Measurements from ENCODE around the gene TMEFF1. TPM values are rescaled to one million over a fixed set of nuclear protein-coding genes. Genes with fewer than 3 reads are reported as not detected.

Gene TMEFF1
- total RNA-seq, 1 donor from 2014 or later: 103 TPM

DNA sequence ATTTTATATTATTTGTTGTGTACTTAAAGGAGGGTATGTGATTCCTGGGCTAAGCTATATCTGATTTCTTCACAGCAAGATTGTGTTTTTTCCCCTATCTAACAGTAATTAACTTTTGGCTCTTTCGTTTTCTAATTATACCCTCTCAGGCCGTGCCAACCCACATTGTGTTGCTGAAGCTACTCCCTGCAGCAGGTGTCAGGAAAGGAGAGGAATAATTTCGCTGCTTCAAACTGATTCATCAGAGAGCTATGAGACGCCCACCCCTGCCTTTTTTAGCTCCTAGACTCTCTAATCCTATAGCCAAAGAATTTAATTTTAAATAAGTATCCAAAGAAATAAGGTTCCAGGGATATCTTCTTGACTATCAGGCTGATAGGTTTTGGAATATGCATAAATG lies 108.7 kb downstream of the TMEFF1 start:
- Histone ChIP-seq H3K9ac (no peak overlapping the region), H3K9me3 (ENCODE audit: low read depth) (no peaks in the 10 kb centered on the region), H4K20me1 (ENCODE audit: low read depth) (peaks cover 33% of the 10 kb centered on the region), H3K27me3 (no peaks in the 10 kb centered on the region), H3K4me3 (no peak overlapping the region), H3K4me1 (peaks cover under 1% of the 10 kb centered on the region), H3K27ac (no peak overlapping the region), H3K4me2 (no peak overlapping the region), H3K79me2 (ENCODE audit: low read depth) (peaks cover 8% of the 10 kb centered on the region), H3K36me3 (peaks cover 15% of the 10 kb centered on the region), H3F3A (ENCODE audit: low read depth) (no peaks in the 10 kb centered on the region), H2AFZ (replicated peaks) (no peak overlapping the region)
- H3K4me3 Mint-ChIP-seq: no peak overlapping the region
- no peaks in the 10 kb centered on the region for H3K9me3 Mint-ChIP-seq
- no peak for TF ChIP-seq EZH2phosphoT487 (IDR thresholded peaks at IDR 0.05)
- TF ChIP-seq CTCF (IDR thresholded peaks at IDR 0.05): no peak
- TF ChIP-seq EZH2 (IDR thresholded peaks at IDR 0.05): no peak
- H3K4me1 Mint-ChIP-seq: no peaks in the 10 kb centered on the region
- no peak overlapping the region for H3K27ac Mint-ChIP-seq
- H3K27me3 Mint-ChIP-seq (ENCODE audit: insufficient read depth, low read depth): no peaks in the 10 kb centered on the region
- peaks cover 15% of the 10 kb centered on the region for H3K36me3 Mint-ChIP-seq
- DNase-seq (ENCODE audit: low spot score): no peak

GRCh38 chr9:100583014-100583802 lies 110.3 kb downstream of the TMEFF1 start:
- Histone ChIP-seq H3K9ac (no peak overlapping the region), H2AFZ (replicated peaks) (no peak overlapping the region), H3K79me2 (ENCODE audit: low read depth) (peaks cover 8% of the 10 kb centered on the region), H3F3A (ENCODE audit: low read depth) (peaks cover 8% of the 10 kb centered on the region), H3K27me3 (no peaks in the 10 kb centered on the region), H3K4me3 (no peak overlapping the region), H3K9me3 (ENCODE audit: low read depth) (no peaks in the 10 kb centered on the region), H3K36me3 (peaks cover 16% of the 10 kb centered on the region), H3K4me1 (peaks cover 7% of the 10 kb centered on the region), H4K20me1 (ENCODE audit: low read depth) (peaks cover 39% of the 10 kb centered on the region), H3K4me2 (no peak overlapping the region), H3K27ac (no peak overlapping the region)
- DNase-seq (ENCODE audit: low spot score): no peak
- H3K27ac Mint-ChIP-seq: no peak overlapping the region
- H3K4me3 Mint-ChIP-seq: no peak overlapping the region
- H3K27me3 Mint-ChIP-seq (ENCODE audit: insufficient read depth, low read depth): no peaks in the 10 kb centered on the region
- no peaks in the 10 kb centered on the region for H3K4me1 Mint-ChIP-seq
- H3K36me3 Mint-ChIP-seq: peaks cover 16% of the 10 kb centered on the region
- TF ChIP-seq EZH2phosphoT487 (IDR thresholded peaks at IDR 0.05): no peak
- no peak for TF ChIP-seq CTCF (IDR thresholded peaks at IDR 0.05)
- TF ChIP-seq EZH2 (IDR thresholded peaks at IDR 0.05): no peak
- H3K9me3 Mint-ChIP-seq: no peaks in the 10 kb centered on the region

- Histone ChIP-seq H3K79me2 (ENCODE audit: low read depth) (peaks cover 3% of the 10 kb centered on the region), H3K4me1 (peaks cover 7% of the 10 kb centered on the region), H3K36me3 (peaks cover 6% of the 10 kb centered on the region), H3F3A (ENCODE audit: low read depth) (peaks cover 17% of the 10 kb centered on the region), H3K27me3 (no peaks in the 10 kb centered on the region), H3K9me3 (ENCODE audit: low read depth) (no peaks in the 10 kb centered on the region), H4K20me1 (ENCODE audit: low read depth) (peaks cover 29% of the 10 kb centered on the region), H3K4me3 (no peak overlapping the region), H3K27ac (no peak overlapping the region), H3K4me2 (no peak overlapping the region), H2AFZ (replicated peaks) (no peak overlapping the region), H3K9ac (no peak overlapping the region)
- peaks cover 16% of the 10 kb centered on the region for H3K36me3 Mint-ChIP-seq
- H3K27me3 Mint-ChIP-seq (ENCODE audit: insufficient read depth, low read depth): peaks cover 2% of the 10 kb centered on the region
- no peaks in the 10 kb centered on the region for H3K4me1 Mint-ChIP-seq
- TF ChIP-seq EZH2phosphoT487 (IDR thresholded peaks at IDR 0.05) (no peak), EZH2 (IDR thresholded peaks at IDR 0.05) (no peak), CTCF (IDR thresholded peaks at IDR 0.05) (no peak)
- H3K9me3 Mint-ChIP-seq: no peaks in the 10 kb centered on the region
- DNase-seq (ENCODE audit: low spot score): no peak
- no peak overlapping the region for H3K4me3 Mint-ChIP-seq
- H3K27ac Mint-ChIP-seq: no peak overlapping the region
Observed at GRCh38 chr9:100584951-100585350, 112.0 kb downstream of the TMEFF1 start.
